ENCODE results near the gene CTSC. TPM values are rescaled to one million over a fixed set of nuclear protein-coding genes. Genes with fewer than 3 reads are reported as not detected.

The CTSC gene
- total and polyA plus RNA-seq, 2 experiments from 2014 or later: 46.0 to 47.6 TPM

DNA sequence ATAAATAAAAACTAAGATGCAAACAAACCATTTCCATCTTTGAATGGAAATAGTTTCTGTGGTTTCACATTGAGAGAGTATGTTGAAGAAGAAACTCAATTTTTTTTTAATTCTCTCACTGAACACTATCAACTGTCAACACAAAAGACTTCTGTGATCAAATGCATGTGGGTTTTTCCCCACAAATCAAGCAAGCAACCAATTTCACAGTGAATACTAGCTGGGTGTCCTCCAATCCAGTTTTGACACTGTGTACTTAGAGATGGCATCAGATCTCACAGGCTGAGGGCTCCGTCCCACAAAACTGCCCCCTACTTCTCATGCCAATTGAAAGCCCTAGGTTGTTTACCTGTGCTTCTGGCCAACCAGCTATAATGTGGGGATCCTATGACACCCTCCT lies 34.5 kb downstream of the CTSC start:
- DNase-seq: no peak
- H3F3A ChIP-seq (ENCODE audit: insufficient read depth): no peaks in the 10 kb centered on the region
- in situ Hi-C loops (cut with MboI): no loop called here
- TF ChIP-seq EZH2 (IDR thresholded peaks at IDR 0.05; ENCODE audit: insufficient read depth, poor library complexity, severe bottlenecking): no peak
- TF ChIP-seq EZH2phosphoT487 (IDR thresholded peaks at IDR 0.05; ENCODE audit: insufficient read depth, low read depth): no peak
- no peaks in the 10 kb centered on the region for H3K36me3 ChIP-seq (ENCODE audit: low read depth)
- H3K27ac ChIP-seq: no peak overlapping the region
- WGBS, 2 experiments (ENCODE audit: low coverage in 1 of 2, low lambda C conversion rate in 2 of 2, missing lambda C conversion rate in 2 of 2): 86 to 88% methylated on average over 1 of the region's 1 CpG
- no peaks in the 10 kb centered on the region for H3K27me3 ChIP-seq (replicated peaks; ENCODE audit: insufficient read depth)
- H2AFZ ChIP-seq: no peak overlapping the region
- no peak overlapping the region for H3K4me3 ChIP-seq
- H3K9me3 ChIP-seq (ENCODE audit: low read depth): no peaks in the 10 kb centered on the region
- H4K20me1 ChIP-seq (ENCODE audit: insufficient read depth): no peaks in the 10 kb centered on the region
- H3K79me2 ChIP-seq (ENCODE audit: insufficient read depth): no peaks in the 10 kb centered on the region
- no peak overlapping the region for H3K9ac ChIP-seq
- H3K4me2 ChIP-seq (ENCODE audit: unreplicated experiment): no peak overlapping the region
- no peaks in the 10 kb centered on the region for H3K4me1 ChIP-seq (ENCODE audit: insufficient read depth)
- no peaks in the 10 kb centered on the region for H3K9me2 ChIP-seq (ENCODE audit: insufficient read depth)

DNA sequence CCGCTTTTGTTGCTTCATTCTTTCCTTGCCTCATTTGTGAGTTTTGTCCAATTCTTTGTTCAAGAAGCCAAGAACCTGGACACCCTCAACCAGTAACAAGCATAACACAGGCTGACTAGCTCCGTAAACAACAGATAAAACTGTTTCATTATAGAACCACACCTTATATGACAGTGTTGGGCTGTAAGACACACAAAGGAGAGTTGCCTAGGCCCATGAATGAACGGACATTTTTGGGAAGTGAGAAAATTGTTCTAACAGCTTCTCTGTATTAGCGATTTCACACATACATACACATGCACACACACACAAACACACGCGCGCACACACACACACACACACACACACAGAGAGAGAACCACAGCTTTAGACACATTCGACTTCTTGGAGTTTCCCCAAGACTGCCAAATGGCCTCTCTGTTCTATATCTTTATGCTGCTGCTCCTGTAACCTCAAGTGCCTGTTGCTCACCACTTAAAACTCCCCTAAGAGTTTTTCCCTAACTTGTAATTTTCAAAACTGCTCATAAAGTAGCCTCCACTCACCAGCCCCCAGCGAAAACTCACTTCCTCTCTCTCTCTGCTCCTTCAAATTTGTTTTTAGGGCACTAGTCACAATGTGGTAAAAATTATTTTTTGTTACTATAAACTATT lies 35.9 kb downstream of the CTSC start:
- Histone ChIP-seq H3K79me2 (ENCODE audit: insufficient read depth) (no peaks in the 10 kb centered on the region), H3K27ac (no peak overlapping the region), H3K9me2 (ENCODE audit: insufficient read depth) (no peaks in the 10 kb centered on the region), H3F3A (ENCODE audit: insufficient read depth) (no peaks in the 10 kb centered on the region), H3K4me1 (ENCODE audit: insufficient read depth) (no peaks in the 10 kb centered on the region), H3K9me3 (ENCODE audit: low read depth) (no peaks in the 10 kb centered on the region), H2AFZ (no peak overlapping the region), H3K36me3 (ENCODE audit: low read depth) (no peaks in the 10 kb centered on the region), H4K20me1 (ENCODE audit: insufficient read depth) (no peaks in the 10 kb centered on the region), H3K27me3 (replicated peaks; ENCODE audit: insufficient read depth) (no peaks in the 10 kb centered on the region), H3K4me3 (no peak overlapping the region), H3K9ac (no peak overlapping the region), H3K4me2 (ENCODE audit: unreplicated experiment) (no peak overlapping the region)
- WGBS, 2 experiments (ENCODE audit: low coverage in 1 of 2, low lambda C conversion rate in 2 of 2, missing lambda C conversion rate in 2 of 2): 69 to 83% methylated on average over 9 of the region's 9 CpGs
- in situ Hi-C loops (cut with MboI): no loop called here
- no peak for TF ChIP-seq EZH2 (IDR thresholded peaks at IDR 0.05; ENCODE audit: insufficient read depth, poor library complexity, severe bottlenecking)
- TF ChIP-seq EZH2phosphoT487 (IDR thresholded peaks at IDR 0.05; ENCODE audit: insufficient read depth, low read depth): no peak
- DNase-seq: no peak

DNA sequence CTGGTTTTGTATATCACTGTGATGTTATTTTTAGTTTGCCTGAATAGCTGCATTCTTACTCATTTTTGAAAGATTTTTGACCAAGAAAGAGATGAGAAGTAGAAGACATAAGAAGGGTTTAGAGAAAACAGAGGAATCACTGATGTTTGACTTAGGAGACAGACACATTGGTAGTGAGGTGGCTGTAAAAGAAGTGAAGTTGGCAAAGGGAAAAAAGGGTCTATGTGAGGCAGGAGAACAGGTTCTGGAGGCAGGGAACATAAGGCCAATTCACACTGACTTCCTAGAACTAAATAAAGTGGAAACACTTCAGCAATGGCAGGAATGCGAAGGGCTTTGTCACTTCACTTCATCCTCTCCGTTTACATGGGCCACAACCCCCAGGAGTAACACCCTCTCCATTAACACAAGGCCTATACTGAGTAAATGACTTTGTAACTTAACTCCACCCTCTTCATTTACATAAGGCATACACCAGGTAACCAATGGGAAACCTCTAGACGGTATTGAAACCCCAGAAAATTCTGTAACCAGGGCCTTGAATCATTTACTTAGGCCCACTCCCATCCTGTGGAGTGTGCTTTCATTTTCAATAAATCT lies 36.5 kb downstream of the CTSC start:
- in situ Hi-C loops (cut with MboI): no loop called here
- Histone ChIP-seq H3K4me2 (ENCODE audit: unreplicated experiment) (no peak overlapping the region), H3F3A (ENCODE audit: insufficient read depth) (no peaks in the 10 kb centered on the region), H3K9me3 (ENCODE audit: low read depth) (no peaks in the 10 kb centered on the region), H3K9me2 (ENCODE audit: insufficient read depth) (no peaks in the 10 kb centered on the region), H3K4me3 (no peak overlapping the region), H4K20me1 (ENCODE audit: insufficient read depth) (no peaks in the 10 kb centered on the region), H3K36me3 (ENCODE audit: low read depth) (no peaks in the 10 kb centered on the region), H3K27me3 (replicated peaks; ENCODE audit: insufficient read depth) (no peaks in the 10 kb centered on the region), H3K9ac (no peak overlapping the region), H2AFZ (no peak overlapping the region), H3K27ac (no peak overlapping the region), H3K79me2 (ENCODE audit: insufficient read depth) (no peaks in the 10 kb centered on the region), H3K4me1 (ENCODE audit: insufficient read depth) (no peaks in the 10 kb centered on the region)
- TF ChIP-seq EZH2 (IDR thresholded peaks at IDR 0.05; ENCODE audit: insufficient read depth, poor library complexity, severe bottlenecking) (no peak), EZH2phosphoT487 (IDR thresholded peaks at IDR 0.05; ENCODE audit: insufficient read depth, low read depth) (no peak)
- 74 to 81% methylated on average over 3 of the region's 3 CpGs for WGBS, 2 experiments (ENCODE audit: low coverage in 1 of 2, low lambda C conversion rate in 2 of 2, missing lambda C conversion rate in 2 of 2)
- DNase-seq: no peak

DNA sequence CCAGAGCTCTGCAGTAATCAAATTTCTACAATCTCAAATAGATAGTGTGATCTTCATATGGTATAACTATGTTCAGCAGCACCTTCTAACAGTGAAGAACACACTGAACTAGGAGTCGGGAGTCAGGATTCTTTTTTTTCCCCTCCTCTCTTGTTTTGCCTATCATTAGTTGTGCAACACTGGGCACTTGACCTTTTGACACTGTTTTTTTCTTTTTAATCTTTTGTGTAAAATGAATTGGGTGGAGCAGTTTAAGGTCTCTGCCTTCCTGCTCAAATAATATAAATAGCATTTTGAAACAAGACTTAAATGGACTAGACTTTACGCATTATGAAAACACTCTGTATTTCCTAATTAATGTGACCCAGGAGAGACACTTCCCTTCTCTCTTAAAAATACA lies 39.7 kb downstream of the CTSC start:
- no peak overlapping the region for H3K9ac ChIP-seq
- 79 to 81% methylated on average over 2 of the region's 2 CpGs for WGBS, 2 experiments (ENCODE audit: low coverage in 1 of 2, low lambda C conversion rate in 2 of 2, missing lambda C conversion rate in 2 of 2)

More for the DNA sequence above, 39.7 kb downstream of the CTSC start:
- Histone ChIP-seq H3K4me1 (ENCODE audit: insufficient read depth) (peaks cover 10% of the 10 kb centered on the region), H3K4me3 (no peak overlapping the region), H3K79me2 (ENCODE audit: insufficient read depth) (no peaks in the 10 kb centered on the region), H3K4me2 (ENCODE audit: unreplicated experiment) (no peak overlapping the region), H3F3A (ENCODE audit: insufficient read depth) (no peaks in the 10 kb centered on the region), H3K9me2 (ENCODE audit: insufficient read depth) (no peaks in the 10 kb centered on the region), H3K27me3 (replicated peaks; ENCODE audit: insufficient read depth) (no peaks in the 10 kb centered on the region), H3K36me3 (ENCODE audit: low read depth) (no peaks in the 10 kb centered on the region), H2AFZ (no peak overlapping the region), H3K9me3 (ENCODE audit: low read depth) (no peaks in the 10 kb centered on the region), H3K27ac (no peak overlapping the region), H4K20me1 (ENCODE audit: insufficient read depth) (no peaks in the 10 kb centered on the region)
- in situ Hi-C loops (cut with MboI): no loop called here
- TF ChIP-seq EZH2phosphoT487 (IDR thresholded peaks at IDR 0.05; ENCODE audit: insufficient read depth, low read depth) (no peak), EZH2 (IDR thresholded peaks at IDR 0.05; ENCODE audit: insufficient read depth, poor library complexity, severe bottlenecking) (no peak)
- no peak for DNase-seq
